Stomach (tissue), 4 donors: ENCODE data around the gene EIF2S3B.

Experiments used
- CTCF ChIP-seq, 7 experiments: fragments of 450-650 bp in 4 of 7; fragments of 200-600 bp in 3 of 7; sonication (generic) in 3 of 7; IDR thresholded peaks; one replicate each; pipeline ENCODE4 v1.5.1; 2016 to 2019; ENCODE audit warnings: antibody characterized with exemption in 7 of 7, control low read depth in 2 of 7, mild to moderate bottlenecking in 1 of 7
- EP300 ChIP-seq: sonication (generic); formaldehyde crosslinking; IDR thresholded peaks from one replicate; pipeline ENCODE4 v1.6.1; 2017; ENCODE audit warnings: antibody characterized with exemption
- POLR2A ChIP-seq, 4 donors: fragments of 450-650 bp; IDR thresholded peaks; one replicate each; pipeline ENCODE4 v1.6.1; 2016; ENCODE audit warnings: antibody characterized with exemption in 4 of 4, control low read depth in 2 of 4, mild to moderate bottlenecking in 1 of 4, moderate library complexity in 1 of 4
- POLR2AphosphoS5 ChIP-seq, 3 donors: sonication (generic); formaldehyde crosslinking; IDR thresholded peaks; one replicate each; pipeline ENCODE4 v1.6.1; 2016; ENCODE audit warnings: antibody characterized with exemption in 3 of 3

- TF ChIP-seq EP300 (no peak), CTCF (IDR thresholded peaks at IDR 0.05) (no peak), POLR2A (IDR thresholded peaks at IDR 0.05) (no peak), POLR2AphosphoS5 (IDR thresholded peaks at IDR 0.05) (no peak)
Observed at GRCh38 chr12:10537721-10538120, 32.0 kb downstream of the EIF2S3B start.
